Panc1 (cell line): ENCODE data around the gene CAV1. TPM values are rescaled to one million over a fixed set of nuclear protein-coding genes. Genes with fewer than 3 reads are reported as not detected.

Experiments
- ATAC-seq: fragments of 200-7000 bp; cut with Tn5 transposase; 2 replicates; pipeline ENCODE4 v1.9.1; 2020; ENCODE audit warnings: mild to moderate bottlenecking, moderate library complexity
- BruUV-seq: library from RNA; stranded (reverse); fragments of 400-500 nt; replicated peaks from 2 replicates; lab custom pipeline; 2021; lab: Mats Ljungman, UMichigan
- CTCF ChIA-PET: fragments of 300-600 bp; sonication (Branson Sonifier 250); formaldehyde crosslinking; loops from one replicate; lab custom pipeline; 2022; ENCODE audit warnings: antibody characterized with exemption; lab: Charles Lee
- POLR2A ChIA-PET: fragments of 300-600 bp; sonication (Branson Sonifier 250); formaldehyde crosslinking; loops from one replicate; lab custom pipeline; 2022; ENCODE audit warnings: antibody characterized with exemption; lab: Charles Lee
- DNase-seq: peaks from one replicate; pipeline ENCODE4 v3.0.0-alpha.2; 2010; ENCODE audit warnings: low read depth, low spot score
- H3K27ac ChIP-seq: 2 replicates; pipeline ENCODE4 v1.5.1; 2011; ENCODE audit warnings: mild to moderate bottlenecking, low read length, inconsistent platforms
- H3K27me3 ChIP-seq: fragments of 200-500 bp; sonication (Bioruptor generic); 2 replicates; pipeline ENCODE4 v1.6.0; 2014; ENCODE audit warnings: low read length, inconsistent platforms; ENCODE audit not compliant: control insufficient read depth, insufficient read depth
- H3K36me3 ChIP-seq: fragments of 200-500 bp; sonication (Bioruptor generic); 2 replicates; pipeline ENCODE4 v1.5.1; 2014; ENCODE audit warnings: inconsistent platforms, mild to moderate bottlenecking, low read length, moderate library complexity; ENCODE audit not compliant: control insufficient read depth, insufficient read depth
- H3K4me1 ChIP-seq: 2 replicates; pipeline ENCODE4 v1.5.1; 2011; ENCODE audit warnings: inconsistent platforms, mild to moderate bottlenecking, low read length, moderate library complexity; ENCODE audit not compliant: control insufficient read depth, insufficient read depth
- H3K4me3 ChIP-seq, 2 experiments: 2 replicates each; pipeline ENCODE4 v1.5.1; 2011 to 2012; ENCODE audit warnings: low read depth in 2 of 2, low read length in 2 of 2, mild to moderate bottlenecking in 2 of 2, inconsistent platforms in 1 of 2, moderate library complexity in 1 of 2
- H3K9me3 ChIP-seq: fragments of 200-500 bp; sonication (Bioruptor generic); 2 replicates; pipeline ENCODE4 v1.5.1; 2014; ENCODE audit warnings: low read depth, mild to moderate bottlenecking, inconsistent platforms, low read length, moderate library complexity; ENCODE audit not compliant: control insufficient read depth, insufficient read depth
- CTCF ChIP-seq: fragments of 450-650 bp; IDR thresholded peaks from 2 replicates; pipeline ENCODE4 v1.5.1; 2017; ENCODE audit warnings: mild to moderate bottlenecking
- POLR2AphosphoS5 ChIP-seq: IDR thresholded peaks from 2 replicates; pipeline ENCODE4 v1.6.1; 2012; ENCODE audit warnings: mild to moderate bottlenecking, low read depth, low read length, moderate library complexity
- REST ChIP-seq, 2 experiments: IDR thresholded peaks; 2 replicates each; pipeline ENCODE4 v1.6.1; 2011 to 2012; ENCODE audit warnings: low read depth in 2 of 2, control low read depth in 1 of 2, low read length in 1 of 2, mild to moderate bottlenecking in 1 of 2, moderate library complexity in 1 of 2; ENCODE audit not compliant: insufficient read depth in 1 of 2
- SIN3A ChIP-seq: IDR thresholded peaks from 2 replicates; pipeline ENCODE4 v1.6.1; 2012; ENCODE audit warnings: low read depth, mild to moderate bottlenecking, low read length, moderate library complexity, borderline replicate concordance; ENCODE audit not compliant: insufficient read depth
- TCF7L2 ChIP-seq: IDR thresholded peaks from 2 replicates; pipeline ENCODE4 v1.6.1; 2011; ENCODE audit warnings: mild to moderate bottlenecking, low read depth, low read length, inconsistent platforms
- in situ Hi-C: cut with HindIII; loops from 2 replicates; pipeline ENCODE4 v1.10.0; 2016; ENCODE audit warnings: low sequenced_read_pairs, low pct_unique_long_range_greater_than_20kb
- intact Hi-C: fragments of 100-400 bp; cut with micrococcal nuclease; formaldehyde crosslinking; loops from one replicate; pipeline ENCODE4 v1.10.0; 2022; ENCODE audit not compliant: unreplicated experiment
- total RNA-seq: library from RNA; stranded (reverse); gene quantifications from one replicate; pipeline ENCODE4 v1.2.1, GENCODE V29; 2021; ENCODE audit not compliant: unreplicated experiment

Gene CAV1
- total RNA-seq, 1 experiment from 2014 or later = 496 TPM

- ChIA-PET POLR2A (no interaction called here), CTCF (interaction anchor here (0.7 kb wide), 1 partner anchor 390 kb away, joined by 3 read pairs; no protein-coding TSS in a partner anchor)
- Histone ChIP-seq H3K9me3 (no peaks in the 10 kb centered on the region), H3K4me1 (0 out of 2 replicates have a peak, but pooled peaks cover under 1% of the 10 kb centered on the region), H3K27me3 (no peaks in the 10 kb centered on the region), H3K27ac (no peak overlapping the region), H3K4me3 (no peak overlapping the region), H3K36me3 (no peaks in the 10 kb centered on the region)
- no peak for DNase-seq
- no TSS peak for BruUV-seq
- TF ChIP-seq SIN3A = no peak
- TF ChIP-seq CTCF = no peak
- TF ChIP-seq POLR2AphosphoS5 = no peak
- TF ChIP-seq TCF7L2 = no peak
- no peak for TF ChIP-seq REST (IDR thresholded peaks at IDR 0.05; ENCODE audit: insufficient read depth in 1 of 2, low read depth in 2 of 2, low read length in 1 of 2)
- in situ Hi-C loops (no loop called here), intact Hi-C loops (no loop called here)
- no peak for ATAC-seq
Observed at GRCh38 chr7:116565981-116566380, 41.1 kb downstream of the CAV1 start.

DNA sequence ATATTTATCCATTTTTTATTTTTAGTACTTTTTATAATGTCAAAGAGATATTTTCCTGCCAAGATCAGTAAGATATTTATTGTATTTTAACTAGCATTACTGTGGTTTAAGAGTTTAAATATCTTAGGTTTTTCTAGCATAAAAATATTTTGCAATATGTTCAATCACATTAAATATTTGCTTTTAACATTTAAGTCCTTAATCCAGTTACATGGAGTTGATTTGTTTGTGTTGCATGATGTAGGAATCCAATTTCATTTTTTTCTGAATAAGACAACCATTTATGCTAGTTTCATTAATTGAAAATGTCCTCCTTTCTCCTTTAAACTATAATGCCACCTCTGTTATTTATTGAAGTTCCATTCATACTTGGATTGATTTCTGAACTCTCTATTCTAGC lies 41.8 kb downstream of the CAV1 start:
- Histone ChIP-seq H3K27me3 (no peaks in the 10 kb centered on the region), H3K4me1 (no peaks in the 10 kb centered on the region), H3K9me3 (no peaks in the 10 kb centered on the region), H3K4me3 (no peak overlapping the region), H3K36me3 (no peaks in the 10 kb centered on the region), H3K27ac (no peak overlapping the region)
- no peak for TF ChIP-seq REST (IDR thresholded peaks at IDR 0.05; ENCODE audit: insufficient read depth in 1 of 2, low read depth in 2 of 2, low read length in 1 of 2)
- no peak for TF ChIP-seq CTCF
- TF ChIP-seq SIN3A = no peak
- TF ChIP-seq TCF7L2 = no peak
- TF ChIP-seq POLR2AphosphoS5 = no peak
- intact Hi-C loops (no loop called here), in situ Hi-C loops (no loop called here)
- DNase-seq (no peak), ATAC-seq (no peak)
- BruUV-seq = no TSS peak
- ChIA-PET CTCF (no interaction called here), POLR2A (no interaction called here)
